ENCODE results near the gene GFI1B.
"Not testable (repeated sequence)": the region's sequence is repeated elsewhere in the genome, so short reads cannot be mapped to it uniquely, and the experiment has no call there.

Gene GFI1B

GRCh38 chr9:132969783-132970182 lies 8.7 kb upstream of the GFI1B start:
- DNase-seq (ENCODE audit: low read depth in 2 of 2) = no peak

GRCh38 chr9:132970324-132971062 lies 8.0 kb upstream of the GFI1B start:
- no peak for DNase-seq (ENCODE audit: low read depth in 2 of 2)

GRCh38 chr9:132973166-132973565 lies 5.3 kb upstream of the GFI1B start:
- no peak for DNase-seq (ENCODE audit: low read depth in 2 of 2)

GRCh38 chr9:132973713-132974112 lies 4.8 kb upstream of the GFI1B start:
- DNase-seq (ENCODE audit: low read depth in 2 of 2) = no peak

GRCh38 chr9:132975961-132976360 lies 2.5 kb upstream of the GFI1B start:
- DNase-seq (ENCODE audit: low read depth in 2 of 2) = no peak

GRCh38 chr9:132976571-132976970 lies 1.9 kb upstream of the GFI1B start:
- no peak for DNase-seq (ENCODE audit: low read depth in 2 of 2)

- no peak for DNase-seq (ENCODE audit: low read depth in 2 of 2)
Observed at GRCh38 chr9:132978112-132978450, 413 bp upstream of the GFI1B start.

GRCh38 chr9:132980157-132980556 lies 1.7 kb downstream of the GFI1B start:
- no peak for DNase-seq (ENCODE audit: low read depth in 2 of 2)

GRCh38 chr9:132982458-132982857 lies 4.0 kb downstream of the GFI1B start:
- no peak for DNase-seq (ENCODE audit: low read depth in 2 of 2)

GRCh38 chr9:132983491-132984201 lies 5.2 kb downstream of the GFI1B start:
- no peak for DNase-seq (ENCODE audit: low read depth in 2 of 2)

- DNase-seq (ENCODE audit: low read depth in 2 of 2) = no peak
Observed at GRCh38 chr9:132984202-132985070, 5.9 kb downstream of the GFI1B start.

GRCh38 chr9:132985071-132985350 lies 6.5 kb downstream of the GFI1B start:
- no peak for DNase-seq (ENCODE audit: low read depth in 2 of 2)

- DNase-seq (ENCODE audit: low read depth in 2 of 2) = no peak
Observed at GRCh38 chr9:132985489-132985888, 7.0 kb downstream of the GFI1B start.

GRCh38 chr9:132986114-132986513 lies 7.6 kb downstream of the GFI1B start:
- no peak for DNase-seq (ENCODE audit: low read depth in 2 of 2)

GRCh38 chr9:132986640-132987620 lies 8.4 kb downstream of the GFI1B start:
- DNase-seq (ENCODE audit: low read depth in 2 of 2) = no peak

GRCh38 chr9:132988244-132989013 lies 9.9 kb downstream of the GFI1B start:
- no peak for DNase-seq (ENCODE audit: low read depth in 2 of 2)

GRCh38 chr9:132989014-132989310 lies 10.5 kb downstream of the GFI1B start:
- no peak for DNase-seq (ENCODE audit: low read depth in 2 of 2)

- no peak for DNase-seq (ENCODE audit: low read depth in 2 of 2)
Observed at GRCh38 chr9:132989414-132989996, 11.0 kb downstream of the GFI1B start.

- DNase-seq (ENCODE audit: low read depth in 2 of 2) = not testable (repeated sequence)
Observed at GRCh38 chr9:132989998-132990557, 11.6 kb downstream of the GFI1B start.

- DNase-seq (ENCODE audit: low read depth in 2 of 2) = no peak
Observed at GRCh38 chr9:132990781-132991180, 12.3 kb downstream of the GFI1B start.
